ENCODE results near the gene CEMIP2. TPM values are rescaled to one million over a fixed set of nuclear protein-coding genes. Genes with fewer than 3 reads are reported as not detected.

CEMIP2 gene
- total and polyA plus RNA-seq, 2 of the 13 experiments (the other 11 are each of a cell fraction or from before 2014, with no cell fraction given), result 94.3 to 128 TPM

- TF ChIP-seq ZHX1 (CRISPR knock-in tag; IDR thresholded peaks at IDR 0.05; ENCODE audit: low read depth) (no peak), BRD4 (CRISPR knock-in tag; IDR thresholded peaks at IDR 0.05) (no peak), ZNF891 (CRISPR knock-in tag; IDR thresholded peaks at IDR 0.05) (no peak), ZBTB3 (CRISPR knock-in tag; IDR thresholded peaks at IDR 0.05; ENCODE audit: borderline replicate concordance, low read depth) (no peak), TOPORS (CRISPR knock-in tag; IDR thresholded peaks at IDR 0.05) (no peak), SMYD3 (CRISPR knock-in tag; IDR thresholded peaks at IDR 0.05) (no peak), AHR (CRISPR knock-in tag; IDR thresholded peaks at IDR 0.05) (no peak), SIN3B (IDR thresholded peaks at IDR 0.05; ENCODE audit: low read length) (no peak), ZNF318 (CRISPR knock-in tag; IDR thresholded peaks at IDR 0.05) (no peak), SMARCC2 (IDR thresholded peaks at IDR 0.05) (no peak), MTF2 (CRISPR knock-in tag; IDR thresholded peaks at IDR 0.05; ENCODE audit: borderline replicate concordance) (no peak), ZNF383 (CRISPR knock-in tag; IDR thresholded peaks at IDR 0.05; ENCODE audit: borderline replicate concordance) (no peak)
- TF ChIP-seq, protein P1, sequence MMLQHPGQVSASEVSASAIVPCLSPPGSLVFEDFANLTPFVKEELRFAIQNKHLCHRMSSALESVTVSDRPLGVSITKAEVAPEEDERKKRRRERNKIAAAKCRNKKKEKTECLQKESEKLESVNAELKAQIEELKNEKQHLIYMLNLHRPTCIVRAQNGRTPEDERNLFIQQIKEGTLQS (CRISPR knock-in tag; IDR thresholded peaks at IDR 0.05), result no peak
- TF ChIP-seq, protein P2, sequence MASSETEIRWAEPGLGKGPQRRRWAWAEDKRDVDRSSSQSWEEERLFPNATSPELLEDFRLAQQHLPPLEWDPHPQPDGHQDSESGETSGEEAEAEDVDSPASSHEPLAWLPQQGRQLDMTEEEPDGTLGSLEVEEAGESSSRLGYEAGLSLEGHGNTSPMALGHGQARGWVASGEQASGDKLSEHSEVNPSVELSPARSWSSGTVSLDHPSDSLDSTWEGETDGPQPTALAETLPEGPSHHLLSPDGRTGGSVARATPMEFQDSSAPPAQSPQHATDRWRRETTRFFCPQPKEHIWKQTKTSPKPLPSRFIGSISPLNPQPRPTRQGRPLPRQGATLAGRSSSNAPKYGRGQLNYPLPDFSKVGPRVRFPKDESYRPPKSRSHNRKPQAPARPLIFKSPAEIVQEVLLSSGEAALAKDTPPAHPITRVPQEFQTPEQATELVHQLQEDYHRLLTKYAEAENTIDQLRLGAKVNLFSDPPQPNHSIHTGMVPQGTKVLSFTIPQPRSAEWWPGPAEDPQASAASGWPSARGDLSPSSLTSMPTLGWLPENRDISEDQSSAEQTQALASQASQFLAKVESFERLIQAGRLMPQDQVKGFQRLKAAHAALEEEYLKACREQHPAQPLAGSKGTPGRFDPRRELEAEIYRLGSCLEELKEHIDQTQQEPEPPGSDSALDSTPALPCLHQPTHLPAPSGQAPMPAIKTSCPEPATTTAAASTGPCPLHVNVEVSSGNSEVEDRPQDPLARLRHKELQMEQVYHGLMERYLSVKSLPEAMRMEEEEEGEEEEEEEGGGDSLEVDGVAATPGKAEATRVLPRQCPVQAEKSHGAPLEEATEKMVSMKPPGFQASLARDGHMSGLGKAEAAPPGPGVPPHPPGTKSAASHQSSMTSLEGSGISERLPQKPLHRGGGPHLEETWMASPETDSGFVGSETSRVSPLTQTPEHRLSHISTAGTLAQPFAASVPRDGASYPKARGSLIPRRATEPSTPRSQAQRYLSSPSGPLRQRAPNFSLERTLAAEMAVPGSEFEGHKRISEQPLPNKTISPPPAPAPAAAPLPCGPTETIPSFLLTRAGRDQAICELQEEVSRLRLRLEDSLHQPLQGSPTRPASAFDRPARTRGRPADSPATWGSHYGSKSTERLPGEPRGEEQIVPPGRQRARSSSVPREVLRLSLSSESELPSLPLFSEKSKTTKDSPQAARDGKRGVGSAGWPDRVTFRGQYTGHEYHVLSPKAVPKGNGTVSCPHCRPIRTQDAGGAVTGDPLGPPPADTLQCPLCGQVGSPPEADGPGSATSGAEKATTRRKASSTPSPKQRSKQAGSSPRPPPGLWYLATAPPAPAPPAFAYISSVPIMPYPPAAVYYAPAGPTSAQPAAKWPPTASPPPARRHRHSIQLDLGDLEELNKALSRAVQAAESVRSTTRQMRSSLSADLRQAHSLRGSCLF (CRISPR knock-in tag; IDR thresholded peaks at IDR 0.05; ENCODE audit: borderline replicate concordance), result no peak
Measured at GRCh38 chr9:71761938-71762353, 6.4 kb downstream of the CEMIP2 start (continued).
